Endothelial cell of hepatic sinusoid (primary cell): ENCODE measurements around the gene SDC1.

Experiments used
- in situ Hi-C: cut with HindIII; loops from 2 replicates; pipeline ENCODE4 v1.10.0; 2017; ENCODE audit warnings: low sequenced_read_pairs

Gene SDC1

DNA sequence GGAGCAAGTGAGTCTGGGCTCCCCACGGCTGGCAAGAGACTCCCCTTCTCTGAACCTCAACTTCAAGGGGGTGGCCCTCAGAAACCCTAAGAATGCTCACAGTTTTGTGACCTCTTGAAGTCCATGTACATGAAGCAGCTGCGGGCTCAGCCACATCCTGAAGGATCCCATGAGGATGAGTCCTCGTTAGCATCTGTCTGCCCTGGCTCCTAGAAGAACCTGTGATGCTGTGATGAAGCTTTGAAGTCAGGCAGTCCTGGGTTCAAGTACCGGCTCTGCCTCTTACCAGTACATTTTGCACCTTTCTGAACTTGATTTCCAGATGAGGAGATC, 38.1 kb downstream of the SDC1 start:
- in situ Hi-C loops = loop anchor here (5.0 kb wide), 2 partner anchors 55 kb away; no protein-coding TSS in a partner anchor

GRCh38 chr2:20186078-20186854, 38.7 kb downstream of the SDC1 start:
- in situ Hi-C loops = loop anchor here (5.0 kb wide), 2 partner anchors 54 to 56 kb away; no protein-coding TSS in a partner anchor

DNA sequence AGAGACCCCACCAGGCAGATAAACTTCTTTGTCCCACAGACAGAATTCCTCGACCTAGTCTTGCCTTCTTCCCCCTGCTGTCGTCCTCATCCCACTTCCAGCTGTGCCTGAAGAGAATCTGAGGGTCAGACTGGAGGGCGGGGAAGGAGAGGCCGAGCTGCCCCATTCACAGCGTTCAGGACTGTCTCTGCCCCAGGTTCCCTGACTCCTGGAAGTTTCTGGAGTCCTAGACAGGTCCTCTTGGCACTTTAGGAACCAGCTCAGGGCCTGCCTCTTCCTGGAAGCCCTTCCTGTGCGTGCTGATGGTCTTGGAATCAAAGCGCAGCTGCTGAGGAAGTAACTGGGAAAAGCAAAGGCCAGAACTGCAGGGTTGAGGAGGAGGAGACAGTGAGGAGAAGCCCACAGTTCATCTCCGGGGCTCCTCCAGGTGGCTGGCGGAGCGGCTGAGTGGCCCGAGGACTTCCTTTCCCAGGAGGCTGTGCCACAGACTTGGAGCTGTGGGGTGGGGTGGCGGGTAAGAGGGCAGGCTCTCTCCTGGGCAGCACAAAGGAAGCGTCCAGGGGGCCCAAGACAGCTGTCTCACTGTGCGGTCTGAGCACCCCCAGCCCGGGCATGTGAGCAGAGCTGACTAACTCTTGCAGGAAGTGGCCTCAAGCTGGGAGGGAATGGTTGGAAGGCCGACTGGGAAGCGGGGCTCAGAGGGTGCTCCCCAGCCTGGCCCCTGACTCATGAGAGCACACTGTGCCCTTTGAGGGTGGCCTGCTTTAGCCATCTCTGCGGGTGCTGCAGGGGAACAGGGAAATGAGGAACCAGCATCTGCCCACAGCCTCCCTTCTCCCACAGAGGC, 39.5 kb downstream of the SDC1 start:
- in situ Hi-C loops = loop anchor here (5.0 kb wide), 2 partner anchors 53 to 57 kb away; no protein-coding TSS in a partner anchor

DNA sequence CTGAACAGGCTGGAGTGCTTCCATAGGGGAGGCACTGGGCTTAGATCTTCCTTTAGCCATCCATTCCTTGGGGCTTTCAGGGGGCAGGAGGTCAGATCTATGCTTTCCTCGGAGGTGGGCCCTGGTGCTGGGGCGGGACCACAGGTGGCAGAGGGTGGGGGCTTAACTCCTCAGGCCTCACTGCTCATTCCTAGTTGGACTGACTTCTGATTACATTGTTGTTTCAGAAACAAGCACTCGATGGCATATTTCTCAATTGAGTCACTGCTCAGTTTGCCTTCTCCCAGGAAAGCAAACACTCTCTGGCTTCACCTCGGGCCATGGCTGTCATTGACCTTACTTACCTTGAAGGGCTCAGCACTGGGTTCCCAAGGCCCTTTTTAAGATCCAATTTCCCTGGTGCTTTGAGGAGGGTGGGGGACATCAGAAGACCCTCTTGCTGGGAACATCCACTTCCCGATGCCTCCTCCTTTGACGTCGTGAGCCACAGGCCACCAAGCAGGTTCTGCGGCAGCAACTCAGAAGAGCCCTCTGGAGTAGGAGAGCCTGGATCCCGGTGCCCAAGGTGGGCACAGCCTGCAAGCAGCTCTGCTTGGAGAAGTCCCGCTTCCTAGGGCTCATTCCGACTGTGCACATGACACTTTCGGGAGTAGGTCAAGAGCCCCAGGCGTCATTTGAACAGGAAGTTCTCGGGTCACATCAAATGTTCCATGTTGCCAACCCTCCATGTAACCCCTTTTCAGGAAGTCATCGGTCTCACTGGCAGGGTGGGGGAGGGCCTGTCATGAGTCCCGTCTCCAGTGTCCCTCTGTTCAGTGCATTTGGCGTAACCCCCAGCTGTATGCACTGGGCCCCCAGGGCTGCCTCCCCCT, 40.6 kb downstream of the SDC1 start:
- in situ Hi-C loops = no loop called here

DNA sequence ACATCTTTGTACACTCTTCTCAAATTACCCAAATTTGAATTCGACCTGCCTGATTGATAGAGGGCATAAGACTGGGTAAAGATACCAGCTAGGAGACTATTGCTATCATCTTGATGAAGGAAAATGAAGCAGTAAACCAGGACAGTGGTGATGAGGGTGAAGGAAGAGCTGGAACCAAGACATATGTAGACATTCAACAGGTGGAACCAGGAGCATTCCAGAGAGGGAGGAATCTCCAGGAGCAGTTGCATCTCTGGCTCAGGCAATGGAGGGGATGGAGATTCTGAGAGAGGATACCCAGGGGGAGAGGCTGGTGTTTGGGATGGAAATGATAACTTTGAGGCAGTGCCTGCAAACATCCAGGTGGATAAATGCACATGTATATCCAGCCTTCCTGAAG, 41.6 kb downstream of the SDC1 start:
- in situ Hi-C loops = no loop called here

- in situ Hi-C loops = no loop called here
Measured at GRCh38 chr2:20182241-20182931, 42.5 kb downstream of the SDC1 start.

DNA sequence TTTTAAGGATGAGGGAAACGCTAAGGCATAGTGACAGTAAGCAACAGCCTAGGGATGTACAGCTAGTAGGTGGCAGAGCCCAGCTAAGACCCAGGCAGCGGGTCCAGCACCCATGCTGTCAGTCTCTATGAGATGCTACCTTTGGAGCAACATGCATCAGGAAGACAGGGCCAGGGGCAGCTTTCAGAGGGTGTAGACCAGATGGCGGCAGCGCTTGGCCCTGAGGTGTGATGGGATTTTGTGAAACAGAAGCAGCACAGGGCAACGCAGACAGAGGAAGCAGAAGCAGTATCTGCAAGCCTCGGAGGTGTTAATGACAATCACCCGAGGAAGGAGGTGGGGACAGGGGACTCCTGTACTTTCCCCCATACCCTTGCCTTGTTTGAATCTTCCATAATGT, 43.2 kb downstream of the SDC1 start:
- in situ Hi-C loops = no loop called here

DNA sequence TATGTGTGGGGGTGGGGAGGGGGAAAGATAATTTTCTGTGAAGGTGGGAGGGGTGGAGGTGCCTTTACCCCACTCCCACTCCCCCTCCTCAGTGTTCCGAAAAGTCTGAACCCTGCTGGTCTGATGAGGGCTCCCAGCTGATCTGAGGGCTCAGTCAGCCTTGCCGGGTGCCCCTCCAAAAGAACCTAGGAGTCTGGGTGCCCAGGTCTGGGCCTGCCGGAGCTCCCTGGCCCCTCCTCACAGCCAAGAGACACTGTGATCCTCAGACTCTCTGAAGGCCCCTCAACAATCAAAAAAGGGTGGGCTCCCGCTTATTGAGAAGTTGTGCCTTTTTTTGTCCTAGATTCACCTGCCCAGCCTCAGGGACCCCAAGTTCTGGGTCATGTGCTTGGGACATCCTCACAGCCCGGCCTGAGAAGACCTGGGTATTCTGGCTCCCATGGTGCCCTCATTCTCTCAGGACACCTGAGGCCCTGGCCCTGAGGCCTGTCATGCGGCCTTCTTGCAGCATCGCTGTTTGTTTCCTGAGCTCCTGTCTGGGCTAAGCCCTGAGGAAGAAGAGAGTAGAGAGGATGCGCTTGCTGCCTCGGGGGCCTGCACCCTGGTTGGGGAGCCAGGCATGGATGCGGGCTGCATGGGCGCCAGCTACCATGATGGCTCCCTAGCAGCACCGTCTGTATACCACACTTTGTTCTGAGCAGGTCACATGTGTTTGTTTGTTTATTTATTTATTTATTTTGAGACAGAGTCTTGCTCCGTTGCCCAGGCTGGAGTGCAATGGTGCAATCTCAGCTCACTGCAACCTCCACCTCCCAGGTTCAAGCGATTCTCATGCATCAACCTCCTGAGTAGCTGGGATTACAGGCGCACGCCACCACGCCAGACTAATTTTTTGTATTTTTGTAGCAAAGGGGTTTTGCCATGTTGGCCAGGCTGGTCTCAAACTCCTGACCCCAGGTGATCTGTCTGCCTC, 44.0 kb downstream of the SDC1 start:
- in situ Hi-C loops = no loop called here

DNA sequence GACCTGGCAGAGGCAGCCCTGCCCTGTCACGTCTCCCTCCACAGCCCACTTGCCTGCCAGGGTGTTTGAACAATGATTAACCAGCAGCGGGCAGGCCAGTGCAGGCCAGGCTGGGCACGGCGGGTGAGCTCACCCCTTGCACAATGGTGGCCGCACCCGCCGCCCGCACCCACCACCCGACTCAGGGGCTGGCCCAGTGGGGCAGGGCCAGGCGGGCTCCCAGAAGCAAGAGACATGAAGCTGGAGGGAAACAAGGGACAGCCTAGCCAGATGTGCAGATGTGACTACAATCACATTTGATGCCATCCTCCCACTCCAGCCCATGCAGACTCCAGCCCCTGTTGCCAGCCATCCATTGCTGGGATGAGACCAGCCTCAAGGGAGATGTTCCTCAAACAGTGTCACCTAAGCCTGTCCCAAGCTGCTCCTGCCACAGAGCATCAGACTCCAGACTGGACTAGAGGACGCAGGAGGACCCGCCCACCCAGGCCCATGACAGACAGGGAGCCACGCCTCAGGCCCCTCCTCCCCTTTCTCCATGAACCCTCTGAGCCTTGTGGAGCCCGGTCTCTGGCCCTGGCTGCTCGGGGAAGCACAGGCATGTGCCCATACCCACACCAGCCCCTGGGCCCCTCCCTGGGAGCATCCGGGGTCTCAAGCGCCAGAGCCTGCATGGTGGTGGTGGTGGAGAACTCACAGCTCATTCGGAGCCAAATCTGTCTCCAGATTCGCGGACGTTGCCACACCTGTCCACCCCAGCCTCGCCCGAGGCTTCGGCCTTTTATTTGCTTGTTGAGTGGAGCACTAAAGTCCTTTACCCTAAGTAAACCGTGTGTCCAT, 45.0 kb downstream of the SDC1 start:
- in situ Hi-C loops = no loop called here

DNA sequence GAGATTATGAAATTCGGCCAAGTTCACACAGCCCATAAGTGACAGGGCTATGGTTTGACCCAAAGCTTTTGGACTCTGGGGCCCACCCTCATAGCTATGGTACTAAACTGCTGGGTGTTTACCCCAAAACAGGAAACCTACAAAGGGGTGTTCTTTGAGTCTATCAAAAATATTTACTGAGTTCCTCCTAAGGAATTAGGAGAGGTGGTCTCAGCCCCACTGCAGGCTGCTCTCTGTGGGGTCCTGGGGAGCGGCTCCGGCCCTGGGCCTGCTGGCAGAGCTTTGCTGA, 45.5 kb downstream of the SDC1 start:
- in situ Hi-C loops = no loop called here

DNA sequence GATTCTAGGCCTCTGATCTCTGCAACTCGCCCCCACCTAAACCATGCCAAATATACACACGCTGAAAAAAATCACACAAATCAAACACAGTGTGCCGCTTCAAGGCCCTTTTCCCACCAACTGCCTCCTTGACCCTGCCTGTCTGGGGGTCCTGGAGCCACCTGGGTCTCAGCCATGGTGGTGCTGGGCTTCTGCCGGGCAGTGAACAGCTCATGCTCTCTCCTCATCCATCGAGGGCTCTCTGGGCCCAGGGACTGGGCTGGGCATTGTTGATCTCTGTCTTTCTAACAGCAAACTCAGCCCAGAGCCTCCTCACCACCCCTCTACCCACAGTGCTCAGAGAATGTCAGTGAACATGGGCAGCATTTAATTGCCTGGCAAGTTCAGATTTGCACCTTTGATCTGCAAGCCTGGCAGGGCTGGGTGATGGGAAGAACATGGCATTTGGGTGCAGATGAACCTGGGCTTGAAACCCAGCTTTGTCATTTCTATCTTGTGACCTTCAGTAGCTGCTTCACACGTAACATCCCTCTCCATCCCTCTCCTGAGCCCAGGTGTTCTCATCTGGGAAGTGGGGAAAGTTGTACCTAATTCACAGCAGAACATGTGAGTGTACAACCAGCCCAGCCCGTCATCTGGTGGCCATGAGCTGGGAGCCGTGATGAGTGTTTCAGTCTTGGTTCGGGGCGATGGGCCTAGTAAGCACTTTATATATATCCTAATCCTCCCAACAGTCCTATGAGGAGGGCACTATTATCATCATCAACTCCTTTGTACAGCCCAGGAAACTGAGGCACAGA, 46.1 kb downstream of the SDC1 start:
- in situ Hi-C loops = no loop called here

- in situ Hi-C loops = no loop called here
Measured at GRCh38 chr2:20178249-20178607, 46.7 kb downstream of the SDC1 start.

DNA sequence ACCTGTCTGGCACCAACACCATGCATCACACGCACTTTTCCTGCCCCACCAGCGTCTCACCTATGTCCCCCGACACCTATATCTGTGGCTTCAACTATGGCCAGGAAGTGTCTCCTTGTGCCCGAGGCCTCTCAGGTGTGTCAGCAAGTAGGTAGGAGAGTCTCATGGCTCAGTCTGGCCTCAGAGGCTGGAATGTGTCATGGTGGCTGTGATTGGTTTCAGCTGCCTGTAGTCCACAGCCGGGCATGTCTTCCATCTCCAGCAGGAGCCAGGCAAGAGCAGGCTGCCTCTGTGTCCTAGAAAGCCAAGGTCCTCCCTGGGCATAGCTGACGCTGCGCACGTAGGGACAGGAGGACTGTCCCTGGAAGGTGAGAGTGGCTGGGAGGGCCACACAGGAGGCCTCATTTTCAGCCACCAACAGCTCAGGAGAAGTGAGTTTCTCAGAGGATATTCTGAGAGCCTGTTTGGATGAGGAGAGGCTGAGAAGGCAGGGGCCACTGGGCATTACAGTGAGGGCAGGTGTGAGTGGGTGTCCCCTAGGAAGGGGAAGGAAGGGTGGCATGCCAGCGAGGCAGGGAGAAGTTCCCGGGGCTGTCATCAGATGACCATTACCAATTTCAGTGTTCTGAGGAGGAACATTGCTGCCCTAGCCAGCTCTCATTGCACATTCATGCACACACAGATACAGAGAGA, 47.2 kb downstream of the SDC1 start:
- in situ Hi-C loops = no loop called here

DNA sequence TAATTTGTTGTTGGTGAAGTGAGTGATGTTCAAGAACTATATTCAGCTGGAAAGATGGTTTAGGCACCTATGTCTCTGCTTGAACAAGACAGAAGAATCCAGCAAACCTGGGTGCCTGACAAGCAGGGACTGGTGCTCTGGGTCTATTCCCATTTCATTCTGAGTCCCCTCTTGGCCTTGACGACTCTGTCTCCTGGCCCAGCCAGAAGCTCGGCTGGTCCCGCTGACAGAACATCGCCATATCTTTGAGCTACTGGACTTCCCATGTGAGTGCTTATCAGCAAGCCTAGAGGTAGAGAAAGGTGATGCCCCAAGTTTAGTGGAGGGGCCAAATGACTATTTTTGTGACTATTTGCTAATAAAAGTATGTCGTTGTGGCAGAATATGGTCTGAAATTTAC, 48.2 kb downstream of the SDC1 start:
- in situ Hi-C loops = no loop called here

DNA sequence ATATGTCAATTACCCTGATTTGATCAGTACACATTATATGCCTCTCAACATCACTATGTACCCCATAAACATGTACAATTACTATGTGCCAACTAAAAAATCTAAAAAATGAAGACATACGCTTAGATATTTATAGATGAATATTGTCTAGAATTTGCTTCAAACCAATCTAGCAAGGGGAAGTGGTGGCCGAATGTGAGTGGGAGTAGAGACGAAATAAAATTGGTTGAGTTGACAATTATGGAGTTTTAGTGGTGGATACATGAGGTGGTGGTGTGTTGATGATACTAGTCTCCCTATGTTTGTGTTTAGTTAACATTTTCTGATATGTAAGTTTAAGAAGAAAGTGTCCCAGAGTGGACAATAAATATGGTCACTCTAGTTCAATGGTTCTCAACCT, 49.0 kb downstream of the SDC1 start:
- in situ Hi-C loops = no loop called here

- in situ Hi-C loops = no loop called here
Measured at GRCh38 chr2:20175267-20175666, 49.7 kb downstream of the SDC1 start.

GRCh38 chr2:20174410-20174809, 50.5 kb downstream of the SDC1 start:
- in situ Hi-C loops = no loop called here
